K562 (cell line): ENCODE measurements around the gene SEZ6L. TPM values are rescaled to one million over a fixed set of nuclear protein-coding genes. Genes with fewer than 3 reads are reported as not detected.

Source experiments
- ATAC-seq: fragments of 200-7000 bp; cut with Tn5 transposase; 3 replicates; pipeline ENCODE4 v1.9.1; 2020; ENCODE audit warnings: moderate library complexity
- BruUV-seq: library from RNA; stranded (reverse); fragments of 400-500 nt; replicated peaks from 2 replicates; lab custom pipeline; 2021; lab: Mats Ljungman, UMichigan
- CTCF ChIA-PET: fragments of 300-600 bp; formaldehyde crosslinking; extraction: SDS; loops from one replicate; lab custom pipeline; 2021; ENCODE audit warnings: low intra/inter-chr PET ratio; lab: Yijun Ruan, JAX
- POLR2A ChIA-PET: fragments of 300-600, 350-650 bp; sonication (Branson Sonifier 250); formaldehyde crosslinking; extraction: SDS; loops from one replicate; lab custom pipeline; 2021; ENCODE audit warnings: antibody characterized with exemption, inconsistent platforms; lab: Yijun Ruan, JAX
- DNase-seq, 4 experiments: peaks; one replicate each; pipeline versions ENCODE4 v3.0.0 to v3.0.0-alpha.2; 2011 to 2018; ENCODE audit warnings: low spot score in 3 of 4, mixed read lengths in 3 of 4; ENCODE audit errors: extremely low read depth in 1 of 4
- FAIRE-seq: peaks from 2 replicates; lab custom pipeline; 2011; peaks lifted over from hg19 to GRCh38; lab: Jason Lieb, UNC
- H2AFZ ChIP-seq: 2 replicates; pipeline ENCODE4 v1.6.0; 2011; ENCODE audit warnings: low read depth, low read length, control low read depth, inconsistent platforms
- H3K27ac ChIP-seq: fragments of 200-600 bp; 3 replicates; pipeline ENCODE4 v1.8.0; 2011; ENCODE audit warnings: low read depth, mild to moderate bottlenecking, control low read depth, inconsistent platforms, low read length, moderate library complexity, mixed read lengths; ENCODE audit errors: extremely low read depth
- H3K27me3 ChIP-seq, 2 experiments: fragments of 300-600 bp in 1 of 2; 2 replicates in 1 of 2; 3 replicates in 1 of 2; pipeline versions ENCODE4 v1.6.0 to v1.8.0; 2011; ENCODE audit warnings: inconsistent platforms in 2 of 2, low read length in 2 of 2, mild to moderate bottlenecking in 1 of 2, mixed read lengths in 1 of 2, moderate library complexity in 1 of 2; ENCODE audit not compliant: control insufficient read depth in 2 of 2, insufficient read depth in 2 of 2
- H3K36me3 ChIP-seq: fragments of 300-600 bp; 3 replicates; pipeline ENCODE4 v1.8.0; 2011; ENCODE audit warnings: mild to moderate bottlenecking, low read length, inconsistent platforms; ENCODE audit not compliant: control insufficient read depth, insufficient read depth
- H3K4me1 ChIP-seq, 2 experiments: fragments of 200-600 bp in 1 of 2; replicated peaks in 1 of 2; 2 replicates in 1 of 2; 3 replicates in 1 of 2; pipeline versions ENCODE4 v1.5.1 to v1.8.0; 2011; ENCODE audit warnings: inconsistent platforms in 2 of 2, low read length in 2 of 2, mild to moderate bottlenecking in 1 of 2, mixed read lengths in 1 of 2, moderate library complexity in 1 of 2; ENCODE audit not compliant: control insufficient read depth in 2 of 2, insufficient read depth in 2 of 2
- H3K4me2 ChIP-seq: 2 replicates; pipeline ENCODE4 v1.6.1; 2011; ENCODE audit warnings: low read length, control low read depth, inconsistent platforms, mixed read lengths; ENCODE audit not compliant: insufficient read depth
- H3K4me3 ChIP-seq: fragments of 200-600 bp; sonication (generic), shearing (Covaris generic); 2 replicates; pipeline ENCODE4 v1.5.1; 2016; ENCODE audit warnings: control low read depth, inconsistent platforms
- H3K79me2 ChIP-seq: fragments of 200-600 bp; 3 replicates; pipeline ENCODE4 v1.8.0; 2011; ENCODE audit warnings: low read length, inconsistent platforms; ENCODE audit not compliant: control insufficient read depth, insufficient read depth
- H3K9ac ChIP-seq, 2 experiments: 2 replicates each; pipeline versions ENCODE4 v1.6.0 to v1.6.1; 2011; ENCODE audit warnings: low read depth in 2 of 2, low read length in 2 of 2, control low read depth in 1 of 2, inconsistent platforms in 1 of 2, mild to moderate bottlenecking in 1 of 2, mixed read lengths in 1 of 2; ENCODE audit not compliant: insufficient read depth in 1 of 2
- H3K9me1 ChIP-seq: one replicate; pipeline ENCODE4 v1.6.0; 2011; ENCODE audit warnings: inconsistent platforms, mild to moderate bottlenecking, low read length, moderate library complexity; ENCODE audit not compliant: control insufficient read depth, insufficient read depth
- H3K9me3 ChIP-seq: replicated peaks from 2 replicates; pipeline ENCODE4 v1.5.1; 2011; ENCODE audit warnings: low read depth, low read length, inconsistent platforms; ENCODE audit not compliant: control insufficient read depth, insufficient read depth
- H4K20me1 ChIP-seq: replicated peaks from 2 replicates; pipeline ENCODE4 v1.6.1; 2011; ENCODE audit warnings: low read length, inconsistent platforms, mixed read lengths; ENCODE audit not compliant: control insufficient read depth, insufficient read depth
- EHMT2 ChIP-seq: fragments of 450-650 bp; IDR thresholded peaks from 2 replicates; pipeline ENCODE4 v1.6.1; 2018; ENCODE audit warnings: antibody characterized with exemption
- FOXK1 ChIP-seq: sonication (generic); formaldehyde crosslinking; IDR thresholded peaks from 2 replicates; pipeline ENCODE4 v1.8.0; 2022; ENCODE audit warnings: missing genetic modification reagents, mild to moderate bottlenecking, borderline replicate concordance
- MCM3 ChIP-seq: fragments of 450-650 bp; IDR thresholded peaks from 2 replicates; pipeline ENCODE4 v1.6.1; 2016
- MXI1 ChIP-seq: IDR thresholded peaks from 2 replicates; pipeline ENCODE4 v1.6.1; 2011; ENCODE audit warnings: low read depth, mild to moderate bottlenecking, improper control_type of control experiment, low read length
- NR2C1 ChIP-seq, 2 experiments: fragments of 450-650 bp; IDR thresholded peaks; 2 replicates each; pipeline ENCODE4 v1.6.1; 2017; ENCODE audit warnings: mild to moderate bottlenecking in 2 of 2, antibody characterized with exemption in 1 of 2, inconsistent platforms in 1 of 2, missing compliant biosample characterization in 1 of 2, missing genetic modification characterization in 1 of 2
- PKNOX1 ChIP-seq: fragments of 450-650 bp; IDR thresholded peaks from 2 replicates; pipeline ENCODE4 v1.6.1; 2016
- SNAPC5 ChIP-seq: fragments of 250-450 bp; sonication (Bioruptor Pico); IDR thresholded peaks from 2 replicates; pipeline ENCODE4 v1.8.0; 2021; ENCODE audit warnings: moderate library complexity, mild to moderate bottlenecking, inconsistent platforms
- SP1 ChIP-seq: sonication (generic); formaldehyde crosslinking; IDR thresholded peaks from 2 replicates; pipeline ENCODE4 v1.8.1; 2022; ENCODE audit warnings: mild to moderate bottlenecking, missing genetic modification reagents
- STAG1 ChIP-seq: sonication (generic); formaldehyde crosslinking; IDR thresholded peaks from 2 replicates; pipeline ENCODE4 v1.5.0; 2020; ENCODE audit warnings: missing genetic modification reagents, borderline replicate concordance
- TFAP4 ChIP-seq: sonication (generic); formaldehyde crosslinking; IDR thresholded peaks from 2 replicates; pipeline ENCODE4 v1.8.0; 2022; ENCODE audit warnings: missing genetic modification reagents, mild to moderate bottlenecking, moderate library complexity, borderline replicate concordance
- ZBTB26 ChIP-seq: fragments of 450-650 bp; formaldehyde crosslinking; IDR thresholded peaks from 2 replicates; pipeline ENCODE4 v1.4.0; 2022; ENCODE audit warnings: missing genetic modification characterization
- WGBS: fragments of 100-300 bp; shearing (Covaris generic); methylation state at CpG from one replicate; pipeline ENCODE4 v1.1.6; 2016; ENCODE audit warnings: low coverage, mixed read lengths; ENCODE audit not compliant: insufficient coverage; ENCODE audit errors: missing lambda C conversion rate; 5-methylcytosine and 5-hydroxymethylcytosine counted together
- in situ Hi-C: fragments of 300-500 bp; cut with MboI; formaldehyde crosslinking; loops from 4 replicates; pipeline ENCODE4 v1.15.0; 2018; ENCODE audit warnings: inconsistent platforms, mixed read lengths
- intact Hi-C: fragments of 100-400 bp; cut with micrococcal nuclease; formaldehyde crosslinking; loops from 2 replicates; pipeline ENCODE4 v1.14.2; 2022
- polyA plus RNA-seq, 8 experiments: library from polyadenylated mRNA; depleted of rRNA in 4 of 8; stranded (reverse) in 5 of 8; unstranded in 3 of 8; fragments of >200 nt; fragmentation: Nextera tagmentation in 2 of 8; fragmentation: Illumina TruSeq in 1 of 8; extraction: Ambion mirVana in 2 of 8; extraction: Trizol in 1 of 8; gene quantifications; 2 replicates each; pipeline versions ENCODE4 v1.2.1 to v1.2.3, GENCODE V29; 2011 to 2014; ENCODE audit warnings: inconsistent platforms in 1 of 8, missing spikeins in 1 of 8
- total RNA-seq, 7 experiments: library from RNA; depleted of rRNA in 6 of 7; stranded (reverse); fragments of >200 nt in 6 of 7; fragmentation: Illumina TruSeq in 2 of 7; extraction: Trizol in 2 of 7; gene quantifications; 2 replicates each; pipeline versions ENCODE4 v1.2.1 to v1.2.3, GENCODE V29; 2011 to 2021; ENCODE audit warnings: low replicate concordance in 1 of 7
- TF ChIP-seq, protein P1 (sequence below): fragments of 250-450 bp; sonication (Bioruptor Pico); IDR thresholded peaks from 2 replicates; pipeline ENCODE4 v1.8.0; 2022; ENCODE audit warnings: inconsistent platforms
- TF ChIP-seq, protein P2 (sequence below), 2 experiments: IDR thresholded peaks; 2 replicates each; pipeline ENCODE4 v1.6.1; 2011; ENCODE audit warnings: borderline replicate concordance in 1 of 2, control low read depth in 1 of 2, low read depth in 1 of 2, low read length in 1 of 2, mild to moderate bottlenecking in 1 of 2, mixed read lengths in 1 of 2, moderate library complexity in 1 of 2; ENCODE audit not compliant: insufficient read depth in 1 of 2, insufficient read length in 1 of 2, poor library complexity in 1 of 2, severe bottlenecking in 1 of 2; ENCODE audit errors: extremely low read depth in 1 of 2
- TF ChIP-seq, protein P3 (sequence below): fragments of 250-450 bp; sonication (Bioruptor Pico); IDR thresholded peaks from 2 replicates; pipeline ENCODE4 v1.9.0; 2021; ENCODE audit warnings: mild to moderate bottlenecking

SEZ6L gene
- total and polyA plus RNA-seq, 9 of the 15 experiments (the other 6 are each of a cell fraction or from before 2014, with no cell fraction given) = not detected

DNA sequence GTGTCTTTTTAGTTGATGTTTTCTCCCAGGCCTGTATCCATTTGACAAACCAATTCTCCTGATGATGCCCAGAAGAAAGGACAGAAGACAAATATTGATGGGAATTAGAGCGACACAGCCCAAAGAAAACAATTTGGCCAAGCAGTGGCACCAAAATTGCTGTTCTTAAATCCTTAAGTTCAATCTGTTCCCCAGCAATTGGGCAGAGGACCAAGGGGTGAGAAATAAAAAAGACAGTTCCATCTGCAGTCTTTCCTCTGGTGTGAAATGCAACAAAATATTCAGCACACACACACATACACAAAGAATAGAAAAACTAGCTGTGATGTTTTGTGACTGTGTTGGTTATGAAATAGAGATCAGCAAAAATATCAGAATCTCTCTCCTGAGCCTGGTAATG is 221.8 kb downstream of the SEZ6L start:
- intact Hi-C loops = no loop called here
- H3K9me1 ChIP-seq = no peaks in the 10 kb centered on the region
- 0% methylated on average over 1 of the region's 1 CpG for WGBS
- no peak for TF ChIP-seq MXI1
- TF ChIP-seq SP1 (CRISPR knock-in tag) = no peak
- TF ChIP-seq EHMT2 = no peak
- no peak for TF ChIP-seq FOXK1 (CRISPR knock-in tag)
- TF ChIP-seq, protein P1, sequence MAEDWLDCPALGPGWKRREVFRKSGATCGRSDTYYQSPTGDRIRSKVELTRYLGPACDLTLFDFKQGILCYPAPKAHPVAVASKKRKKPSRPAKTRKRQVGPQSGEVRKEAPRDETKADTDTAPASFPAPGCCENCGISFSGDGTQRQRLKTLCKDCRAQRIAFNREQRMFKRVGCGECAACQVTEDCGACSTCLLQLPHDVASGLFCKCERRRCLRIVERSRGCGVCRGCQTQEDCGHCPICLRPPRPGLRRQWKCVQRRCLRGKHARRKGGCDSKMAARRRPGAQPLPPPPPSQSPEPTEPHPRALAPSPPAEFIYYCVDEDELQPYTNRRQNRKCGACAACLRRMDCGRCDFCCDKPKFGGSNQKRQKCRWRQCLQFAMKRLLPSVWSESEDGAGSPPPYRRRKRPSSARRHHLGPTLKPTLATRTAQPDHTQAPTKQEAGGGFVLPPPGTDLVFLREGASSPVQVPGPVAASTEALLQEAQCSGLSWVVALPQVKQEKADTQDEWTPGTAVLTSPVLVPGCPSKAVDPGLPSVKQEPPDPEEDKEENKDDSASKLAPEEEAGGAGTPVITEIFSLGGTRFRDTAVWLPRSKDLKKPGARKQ (CRISPR knock-in tag) = no peak
- TF ChIP-seq, protein P2, sequence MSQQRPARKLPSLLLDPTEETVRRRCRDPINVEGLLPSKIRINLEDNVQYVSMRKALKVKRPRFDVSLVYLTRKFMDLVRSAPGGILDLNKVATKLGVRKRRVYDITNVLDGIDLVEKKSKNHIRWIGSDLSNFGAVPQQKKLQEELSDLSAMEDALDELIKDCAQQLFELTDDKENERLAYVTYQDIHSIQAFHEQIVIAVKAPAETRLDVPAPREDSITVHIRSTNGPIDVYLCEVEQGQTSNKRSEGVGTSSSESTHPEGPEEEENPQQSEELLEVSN (IDR thresholded peaks at IDR 0.05; ENCODE audit: borderline replicate concordance in 1 of 2, extremely low read depth in 1 of 2, insufficient read depth in 1 of 2, insufficient read length in 1 of 2, low read depth in 1 of 2, low read length in 1 of 2, poor library complexity in 1 of 2, severe bottlenecking in 1 of 2) = no peak
- no peak for TF ChIP-seq STAG1 (CRISPR knock-in tag)
- TF ChIP-seq NR2C1 (IDR thresholded peaks at IDR 0.05) = no peak
- no peak for TF ChIP-seq NR2C1 (tag; IDR thresholded peaks at IDR 0.05)
- TF ChIP-seq, protein P3, sequence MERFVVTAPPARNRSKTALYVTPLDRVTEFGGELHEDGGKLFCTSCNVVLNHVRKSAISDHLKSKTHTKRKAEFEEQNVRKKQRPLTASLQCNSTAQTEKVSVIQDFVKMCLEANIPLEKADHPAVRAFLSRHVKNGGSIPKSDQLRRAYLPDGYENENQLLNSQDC (CRISPR knock-in tag) = no peak
- TF ChIP-seq TFAP4 (CRISPR knock-in tag) = no peak
- no peak for TF ChIP-seq PKNOX1
- no peak for TF ChIP-seq SNAPC5 (CRISPR knock-in tag)
- no peak for TF ChIP-seq MCM3
- no peak for TF ChIP-seq ZBTB26

More for the DNA sequence above, 221.8 kb downstream of the SEZ6L start:
- no peak overlapping the region for H3K9ac ChIP-seq
- H3K36me3 ChIP-seq = no peaks in the 10 kb centered on the region
- ATAC-seq = no peak
- FAIRE-seq = no peak
- no peaks in the 10 kb centered on the region for H3K9me3 ChIP-seq
- no peak overlapping the region for H3K27ac ChIP-seq
- H2AFZ ChIP-seq = no peak overlapping the region
- no TSS peak for BruUV-seq
- H3K79me2 ChIP-seq = no peaks in the 10 kb centered on the region
- H4K20me1 ChIP-seq = no peaks in the 10 kb centered on the region
- H3K4me3 ChIP-seq = no peak overlapping the region
- CTCF ChIA-PET = no interaction called here
- H3K27me3 ChIP-seq = no peaks in the 10 kb centered on the region; a peak in 1 of 5 replicates
- POLR2A ChIA-PET = no interaction called here
- DNase-seq = no peak
- no peak overlapping the region for H3K4me2 ChIP-seq
- in situ Hi-C loops = no loop called here
- H3K4me1 ChIP-seq = no peaks in the 10 kb centered on the region
